Progenitor cell of endocrine pancreas (in vitro differentiated cells): ENCODE data around the gene FLT3. TPM values are rescaled to one million over a fixed set of nuclear protein-coding genes. Genes with fewer than 3 reads are reported as not detected.

Experiments used
- DNase-seq: peaks from one replicate; pipeline ENCODE4 v3.0.0; 2021; ENCODE audit warnings: low spot score; ENCODE audit not compliant: unreplicated experiment
- H3K27ac Mint-ChIP-seq: 2 replicates; pipeline ENCODE4 v1.8.0; 2021; ENCODE audit warnings: mild to moderate bottlenecking, moderate library complexity, mixed read lengths
- H3K27me3 Mint-ChIP-seq: 2 replicates; pipeline ENCODE4 v1.8.0; 2021; ENCODE audit warnings: mixed read lengths
- H3K36me3 Mint-ChIP-seq: 2 replicates; pipeline ENCODE4 v1.8.0; 2022; ENCODE audit warnings: mixed read lengths; ENCODE audit not compliant: insufficient read depth
- H3K4me1 Mint-ChIP-seq: 2 replicates; pipeline ENCODE4 v1.8.0; 2021; ENCODE audit warnings: low read depth, mixed read lengths
- H3K4me3 Mint-ChIP-seq: 2 replicates; pipeline ENCODE4 v1.8.0; 2021; ENCODE audit warnings: low read depth, mild to moderate bottlenecking, moderate library complexity, mixed read lengths
- H3K9me3 Mint-ChIP-seq: 2 replicates; pipeline ENCODE4 v1.8.0; 2021; ENCODE audit warnings: low read depth, mixed read lengths
- CTCF ChIP-seq: fragments of 200-600 bp; sonication (generic); IDR thresholded peaks from one replicate; pipeline ENCODE4 v1.5.0; 2021; ENCODE audit warnings: antibody characterized with exemption, mild to moderate bottlenecking; ENCODE audit not compliant: unreplicated experiment
- total RNA-seq: library from RNA; stranded (reverse); gene quantifications from 2 replicates; pipeline ENCODE4 v1.2.1, GENCODE V29; 2021

The FLT3 gene
- total RNA-seq, 1 donor from 2014 or later, result 0.17 TPM

GRCh38 chr13:27988520-27988919, 111.9 kb downstream of the FLT3 start, which contains the start of gene URAD:
TSS of gene URAD (minus strand) at chr13:27988693. CDS start at chr13:27988637, 56 bp downstream.
- H3K4me1 Mint-ChIP-seq, result peaks cover 3% of the 10 kb centered on the region
- no peak for TF ChIP-seq CTCF
- no peaks in the 10 kb centered on the region for H3K9me3 Mint-ChIP-seq
- H3K27me3 Mint-ChIP-seq, result peaks cover 53% of the 10 kb centered on the region
- DNase-seq, result no peak
- H3K27ac Mint-ChIP-seq, result no peak within 1 kb of the TSS
- no peak within 1 kb of the TSS for H3K4me3 Mint-ChIP-seq
- no peaks in the 10 kb centered on the region for H3K36me3 Mint-ChIP-seq

- H3K27me3 Mint-ChIP-seq, result peaks cover 77% of the 10 kb centered on the region
Observed at GRCh38 chr13:27985600-27985999, 114.8 kb downstream of the FLT3 start.

DNA sequence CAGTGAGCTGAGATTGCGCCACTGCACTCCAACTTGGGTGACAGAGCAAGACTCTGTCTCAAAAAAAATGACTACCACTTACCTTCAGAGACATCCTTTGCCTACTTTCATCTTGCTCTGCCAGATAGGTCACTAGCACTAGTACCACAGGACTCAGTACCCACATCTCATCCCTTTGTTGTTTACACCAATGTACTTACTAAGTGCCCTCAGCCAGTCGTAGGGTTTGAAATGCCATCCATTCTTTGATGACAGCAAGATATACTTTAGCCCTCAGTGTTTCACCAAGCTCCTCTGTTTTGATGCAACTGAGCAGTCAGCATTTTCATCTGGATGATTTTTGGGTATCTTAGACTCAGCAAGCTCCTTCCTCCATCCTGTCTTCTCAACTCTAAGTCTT, 118.0 kb downstream of the FLT3 start:
- Mint-ChIP-seq H3K4me3 (no peak overlapping the region), H3K27me3 (peaks cover 85% of the 10 kb centered on the region), H3K27ac (no peak overlapping the region), H3K9me3 (no peaks in the 10 kb centered on the region), H3K36me3 (no peaks in the 10 kb centered on the region), H3K4me1 (peaks cover 16% of the 10 kb centered on the region)
- no peak for TF ChIP-seq CTCF
- DNase-seq, result no peak

More at GRCh38 chr13:27985600-27985999, 114.8 kb downstream of the FLT3 start:
- DNase-seq, result no peak
- Mint-ChIP-seq H3K27ac (no peak overlapping the region), H3K36me3 (no peaks in the 10 kb centered on the region), H3K4me3 (no peak overlapping the region), H3K9me3 (no peaks in the 10 kb centered on the region), H3K4me1 (peaks cover 10% of the 10 kb centered on the region)
- TF ChIP-seq CTCF, result no peak

DNA sequence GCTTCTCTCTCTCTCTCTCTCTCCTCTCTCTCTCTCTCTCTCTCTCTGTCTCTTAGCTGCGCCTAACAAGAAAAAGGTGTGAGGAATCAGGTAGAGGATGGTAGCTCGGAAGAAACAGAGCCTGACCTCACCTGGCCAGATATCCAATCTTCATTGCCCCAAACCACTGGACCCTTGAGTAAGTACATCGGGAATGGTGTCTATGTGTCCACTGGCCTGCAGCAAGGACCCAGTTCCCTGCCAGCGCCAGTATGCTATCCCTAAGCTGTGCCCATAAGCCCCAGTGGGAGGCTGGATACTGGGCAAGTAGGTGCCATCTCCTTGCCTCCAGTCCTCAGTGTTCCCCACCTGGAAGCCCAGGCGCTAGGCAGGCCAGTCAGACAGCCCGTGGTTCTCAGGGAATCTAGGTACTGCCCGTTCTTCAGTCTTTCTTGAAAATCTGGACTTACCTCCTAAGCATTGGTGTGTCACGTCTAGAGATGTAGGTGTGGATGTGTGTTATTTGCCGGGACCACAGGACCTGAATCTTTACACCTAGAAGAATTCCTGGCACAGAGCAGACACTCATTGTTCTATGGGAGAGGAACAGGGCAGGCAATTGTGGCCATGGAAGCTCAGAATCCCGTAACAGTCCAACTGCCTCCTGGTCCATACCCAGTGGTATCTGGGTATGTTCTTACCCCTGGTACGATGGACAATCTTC, 119.2 kb downstream of the FLT3 start:
- peaks cover 85% of the 10 kb centered on the region for H3K27me3 Mint-ChIP-seq
- H3K36me3 Mint-ChIP-seq, result no peaks in the 10 kb centered on the region
- H3K9me3 Mint-ChIP-seq, result no peaks in the 10 kb centered on the region
- no peak for TF ChIP-seq CTCF
- no peak overlapping the region for H3K27ac Mint-ChIP-seq
- peaks cover 16% of the 10 kb centered on the region for H3K4me1 Mint-ChIP-seq
- H3K4me3 Mint-ChIP-seq, result peak overlapping the region; percentile 46
- DNase-seq, result no peak

DNA sequence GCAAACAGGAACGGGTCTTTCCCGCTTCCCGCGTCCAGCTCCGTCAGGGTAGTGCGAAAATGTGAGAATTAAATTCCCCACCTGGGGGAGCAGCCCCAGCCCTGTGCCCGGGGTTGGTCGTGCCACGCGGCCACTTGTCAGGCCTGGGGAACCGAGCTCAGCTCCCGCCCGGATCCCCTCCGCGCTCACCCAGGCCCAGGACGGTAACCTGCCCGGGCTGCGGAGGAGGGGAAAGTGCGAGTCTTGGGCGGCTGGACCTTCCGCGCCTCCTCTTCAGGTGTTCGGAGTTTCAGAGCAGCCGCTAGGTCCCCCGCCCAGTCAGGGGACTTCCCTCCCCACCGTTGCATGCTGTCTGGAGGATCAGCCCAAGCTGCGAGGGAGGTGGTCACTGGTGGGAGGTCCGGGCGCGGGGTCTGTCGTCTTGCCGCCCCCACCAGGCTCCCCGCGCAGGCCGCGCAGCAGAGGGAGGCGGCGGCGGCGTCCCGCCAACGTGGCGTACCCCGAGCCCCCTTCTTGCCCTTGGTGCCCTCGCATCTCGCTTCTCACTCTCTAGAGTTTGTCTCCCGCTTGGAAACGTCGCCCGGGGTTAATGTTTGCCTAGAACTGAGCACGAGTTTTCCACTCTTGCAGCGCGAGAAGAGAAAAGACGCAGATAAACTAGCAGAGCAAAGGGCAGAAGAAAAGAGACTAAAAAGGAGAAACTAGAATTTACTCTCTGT, 119.9 kb downstream of the FLT3 start:
- Mint-ChIP-seq H3K36me3 (no peaks in the 10 kb centered on the region), H3K4me3 (peak overlapping the region; percentile 46), H3K9me3 (no peaks in the 10 kb centered on the region), H3K4me1 (peaks cover 17% of the 10 kb centered on the region), H3K27me3 (peaks cover 85% of the 10 kb centered on the region), H3K27ac (no peak overlapping the region)
- no peak for TF ChIP-seq CTCF
- no peak for DNase-seq
